Measurements from ENCODE around the gene ASPHD2.
A peak's percentile ranks its signal among the peaks of the same experiment; 100 is the strongest.

Gene ASPHD2, protein sequence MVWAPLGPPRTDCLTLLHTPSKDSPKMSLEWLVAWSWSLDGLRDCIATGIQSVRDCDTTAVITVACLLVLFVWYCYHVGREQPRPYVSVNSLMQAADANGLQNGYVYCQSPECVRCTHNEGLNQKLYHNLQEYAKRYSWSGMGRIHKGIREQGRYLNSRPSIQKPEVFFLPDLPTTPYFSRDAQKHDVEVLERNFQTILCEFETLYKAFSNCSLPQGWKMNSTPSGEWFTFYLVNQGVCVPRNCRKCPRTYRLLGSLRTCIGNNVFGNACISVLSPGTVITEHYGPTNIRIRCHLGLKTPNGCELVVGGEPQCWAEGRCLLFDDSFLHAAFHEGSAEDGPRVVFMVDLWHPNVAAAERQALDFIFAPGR

DNA sequence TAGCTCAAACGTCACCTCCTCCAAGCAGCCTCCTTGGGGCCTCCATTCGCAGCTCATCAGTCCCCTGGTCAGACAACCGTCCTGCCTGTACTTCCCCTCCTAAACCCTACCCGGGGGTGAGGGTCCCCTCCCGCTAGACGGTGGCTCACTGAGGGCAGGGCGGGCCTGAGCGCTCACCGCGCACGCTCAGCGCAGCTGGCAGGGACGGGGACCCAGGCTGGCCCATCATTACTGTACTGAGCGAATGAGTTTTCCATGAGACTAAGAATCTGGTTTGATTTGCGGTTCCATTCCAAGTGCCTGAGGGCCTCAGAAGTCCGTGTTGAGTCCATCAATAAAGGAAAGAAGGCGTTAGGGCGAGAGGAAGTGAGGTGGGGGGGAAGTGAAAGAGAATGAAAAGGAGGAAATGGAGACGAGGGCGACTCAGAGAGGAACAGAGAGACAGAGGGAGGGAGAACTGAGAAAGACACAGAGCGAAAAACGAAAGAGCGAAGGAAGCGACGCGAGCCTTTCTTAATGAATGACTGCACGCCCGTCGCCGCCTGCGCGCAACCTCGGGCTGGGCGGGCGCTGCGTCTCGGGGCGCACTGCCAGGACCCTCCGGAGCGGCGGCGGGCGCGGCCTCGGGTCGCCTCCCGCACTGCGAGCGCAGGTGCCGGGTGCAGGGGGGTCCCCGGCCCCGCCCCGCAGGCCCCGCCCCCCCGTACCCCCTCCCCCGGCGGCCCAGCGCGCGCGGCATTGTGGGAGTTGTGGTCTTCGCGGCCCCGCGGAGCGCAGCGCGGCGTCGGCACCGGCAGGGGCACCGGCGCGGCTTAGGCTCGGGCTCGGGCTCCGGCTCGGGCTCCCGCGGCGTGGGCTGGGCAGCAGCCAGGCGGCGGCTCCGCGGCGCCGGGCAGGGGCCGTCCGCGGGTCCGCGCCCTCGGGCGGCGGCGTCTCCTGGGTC lies at the start of gene ASPHD2:
ASPHD2 (plus strand) TSS at position 746 of the 943 bp plus-strand sequence. CDS start 4,356 bp downstream, outside the sequence.
- Mint-ChIP-seq H3K4me1 (peaks cover 19% of the 10 kb centered on the region), H3K27me3 (ENCODE audit: low read depth) (peaks cover 56% of the 10 kb centered on the region), H3K27ac (peak within 1 kb of the TSS; percentile 56 to 86 (median 83)), H3K36me3 (ENCODE audit: low read depth) (no peaks in the 10 kb centered on the region), H3K4me3 (peak within 1 kb of the TSS; percentile 97 to 99 (median 98)), H3K9me3 (peaks cover 3% of the 10 kb centered on the region)
- TF ChIP-seq, protein P1, sequence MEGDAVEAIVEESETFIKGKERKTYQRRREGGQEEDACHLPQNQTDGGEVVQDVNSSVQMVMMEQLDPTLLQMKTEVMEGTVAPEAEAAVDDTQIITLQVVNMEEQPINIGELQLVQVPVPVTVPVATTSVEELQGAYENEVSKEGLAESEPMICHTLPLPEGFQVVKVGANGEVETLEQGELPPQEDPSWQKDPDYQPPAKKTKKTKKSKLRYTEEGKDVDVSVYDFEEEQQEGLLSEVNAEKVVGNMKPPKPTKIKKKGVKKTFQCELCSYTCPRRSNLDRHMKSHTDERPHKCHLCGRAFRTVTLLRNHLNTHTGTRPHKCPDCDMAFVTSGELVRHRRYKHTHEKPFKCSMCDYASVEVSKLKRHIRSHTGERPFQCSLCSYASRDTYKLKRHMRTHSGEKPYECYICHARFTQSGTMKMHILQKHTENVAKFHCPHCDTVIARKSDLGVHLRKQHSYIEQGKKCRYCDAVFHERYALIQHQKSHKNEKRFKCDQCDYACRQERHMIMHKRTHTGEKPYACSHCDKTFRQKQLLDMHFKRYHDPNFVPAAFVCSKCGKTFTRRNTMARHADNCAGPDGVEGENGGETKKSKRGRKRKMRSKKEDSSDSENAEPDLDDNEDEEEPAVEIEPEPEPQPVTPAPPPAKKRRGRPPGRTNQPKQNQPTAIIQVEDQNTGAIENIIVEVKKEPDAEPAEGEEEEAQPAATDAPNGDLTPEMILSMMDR (IDR thresholded peaks at IDR 0.05; ENCODE audit: unreplicated experiment in 3 of 3): no peak

DNA sequence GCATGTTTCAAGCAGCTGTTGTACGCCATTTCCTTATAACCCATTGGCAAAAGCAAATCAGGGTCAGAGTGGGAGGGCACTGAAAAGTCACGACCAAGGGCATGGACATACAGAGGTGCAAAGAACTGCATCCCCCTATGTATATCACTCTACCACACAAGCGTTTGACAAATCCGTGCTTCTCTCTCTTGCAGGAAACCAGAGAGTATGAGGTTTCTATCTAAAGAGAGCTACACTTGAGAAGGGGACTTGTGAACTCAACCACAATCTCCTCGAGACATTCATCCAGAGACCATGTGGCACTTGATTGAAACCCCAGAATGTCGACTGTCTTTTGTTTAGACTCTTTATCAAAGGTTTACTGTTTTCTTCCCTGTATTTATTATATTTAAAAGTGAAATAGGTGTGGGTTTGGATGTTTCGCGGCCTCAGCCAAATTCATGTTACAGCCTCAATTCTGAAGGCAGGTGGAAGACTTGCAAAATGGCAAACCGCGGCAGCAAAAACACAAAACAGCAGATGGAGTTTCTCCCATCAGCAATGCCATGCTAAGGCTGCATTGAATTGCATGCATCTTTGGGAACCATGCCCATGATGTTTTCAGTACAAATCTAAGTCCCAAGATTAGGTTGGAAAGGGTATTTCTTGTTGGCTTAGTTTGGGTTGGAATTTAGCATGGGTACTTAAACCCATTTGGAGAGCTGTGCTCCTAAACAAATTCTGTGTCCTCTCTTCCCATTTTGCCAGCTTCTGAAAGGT lies 48.8 kb upstream of the ASPHD2 start:
- Mint-ChIP-seq H3K9me3 (peaks cover 7% of the 10 kb centered on the region), H3K27me3 (ENCODE audit: low read depth) (peaks cover 18% of the 10 kb centered on the region), H3K4me3 (no peak overlapping the region), H3K27ac (no peak overlapping the region), H3K36me3 (ENCODE audit: low read depth) (no peaks in the 10 kb centered on the region), H3K4me1 (peaks cover 9% of the 10 kb centered on the region)
- TF ChIP-seq, protein P1 (IDR thresholded peaks at IDR 0.05; ENCODE audit: unreplicated experiment in 3 of 3): no peak

DNA sequence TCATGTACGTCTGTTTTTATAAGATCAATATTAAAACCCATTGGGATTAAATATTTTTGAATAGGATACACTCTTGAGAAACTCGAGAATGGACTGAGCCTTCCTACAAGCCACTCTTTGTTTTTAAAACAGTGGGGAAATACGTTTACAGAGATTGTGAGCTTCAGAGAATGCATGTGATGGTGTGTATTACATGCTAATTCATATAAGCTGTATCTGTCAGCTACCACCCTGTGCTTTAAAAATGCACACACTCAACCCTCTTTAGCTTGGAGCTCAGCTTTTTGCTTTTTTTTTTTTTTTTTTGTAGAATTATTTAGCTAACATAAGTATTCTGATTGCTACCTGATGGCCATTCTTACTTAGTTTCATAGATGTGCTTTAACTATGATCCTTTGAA lies 46.3 kb upstream of the ASPHD2 start:
- H3K9me3 Mint-ChIP-seq: peaks cover 7% of the 10 kb centered on the region
- no peaks in the 10 kb centered on the region for H3K36me3 Mint-ChIP-seq (ENCODE audit: low read depth)
- no peak overlapping the region for H3K27ac Mint-ChIP-seq
- peaks cover 6% of the 10 kb centered on the region for H3K4me1 Mint-ChIP-seq
- H3K4me3 Mint-ChIP-seq: no peak overlapping the region
- H3K27me3 Mint-ChIP-seq (ENCODE audit: low read depth): peaks cover 13% of the 10 kb centered on the region
- TF ChIP-seq, protein P1 (IDR thresholded peaks at IDR 0.05; ENCODE audit: unreplicated experiment in 3 of 3): no peak

DNA sequence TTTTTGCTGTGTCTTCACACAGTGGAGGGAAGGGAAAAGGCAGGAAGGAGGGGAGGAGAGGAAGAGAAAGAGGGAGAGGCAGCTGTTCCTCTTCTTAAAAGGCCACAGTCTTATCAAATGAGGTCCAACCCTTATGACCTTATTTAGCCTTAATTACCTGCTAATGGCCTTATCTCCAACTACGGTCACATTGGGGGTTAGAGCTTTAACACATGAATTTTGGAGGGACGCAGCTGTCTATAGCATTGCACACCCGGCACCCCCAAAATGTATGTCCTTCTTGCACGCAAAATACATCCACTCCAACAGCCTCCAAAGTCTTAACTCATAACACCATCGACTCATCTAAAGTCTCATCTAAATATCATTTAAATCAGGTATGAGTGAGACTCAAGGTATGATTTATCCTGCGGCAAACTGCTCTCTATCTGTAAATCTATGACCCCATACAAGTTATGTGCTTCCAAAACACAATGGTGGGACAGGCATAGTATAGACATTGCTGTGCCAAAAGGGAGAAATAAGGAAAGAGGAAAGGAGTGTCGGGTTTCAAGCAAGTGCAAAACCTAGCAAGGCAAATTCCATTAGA lies 45.0 kb upstream of the ASPHD2 start:
- H3K36me3 Mint-ChIP-seq (ENCODE audit: low read depth): no peaks in the 10 kb centered on the region
- no peak overlapping the region for H3K4me3 Mint-ChIP-seq
- H3K27ac Mint-ChIP-seq: no peak overlapping the region
- peaks cover 5% of the 10 kb centered on the region for H3K4me1 Mint-ChIP-seq
- H3K9me3 Mint-ChIP-seq: peaks cover 2% of the 10 kb centered on the region
- TF ChIP-seq, protein P1 (IDR thresholded peaks at IDR 0.05; ENCODE audit: unreplicated experiment in 3 of 3): no peak
- H3K27me3 Mint-ChIP-seq (ENCODE audit: low read depth): peaks cover 12% of the 10 kb centered on the region

DNA sequence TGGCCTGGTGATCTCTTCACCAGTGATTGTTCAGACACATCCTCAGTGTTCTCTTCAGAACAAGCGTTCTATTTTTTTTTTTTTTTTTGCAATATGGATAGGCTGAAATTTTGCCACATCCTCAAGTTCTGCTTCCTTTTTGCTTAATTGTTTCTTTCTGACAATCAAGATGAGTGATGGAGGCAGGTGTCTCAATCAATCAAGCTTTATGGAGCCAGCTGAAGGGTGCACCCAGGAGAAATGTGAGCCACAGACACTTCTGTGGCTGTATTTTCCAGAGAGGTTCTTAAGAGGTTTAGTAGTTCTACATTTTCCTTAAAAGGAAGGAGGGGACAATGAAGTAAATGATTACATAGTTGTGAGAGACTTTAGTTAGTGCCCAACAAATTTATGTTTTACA lies 43.9 kb upstream of the ASPHD2 start:
- Mint-ChIP-seq H3K27ac (peak overlapping the region in 1 of 3 experiments; percentile 26), H3K4me3 (no peak overlapping the region), H3K9me3 (no peaks in the 10 kb centered on the region), H3K36me3 (ENCODE audit: low read depth) (no peaks in the 10 kb centered on the region), H3K4me1 (peaks cover 5% of the 10 kb centered on the region), H3K27me3 (ENCODE audit: low read depth) (peaks cover 12% of the 10 kb centered on the region)
- TF ChIP-seq, protein P1 (IDR thresholded peaks at IDR 0.05; ENCODE audit: unreplicated experiment in 3 of 3): no peak

Measured in nephron (organoid).